SK-N-SH (cell line): Measurements from ENCODE around the gene LRRC10. TPM values are rescaled to one million over a fixed set of nuclear protein-coding genes. Genes with fewer than 3 reads are reported as not detected.

Experiments used
- CTCF ChIA-PET: fragments of 300-600, 350-600 bp; formaldehyde crosslinking; extraction: SDS; loops from one replicate; lab custom pipeline; 2021; lab: Yijun Ruan, JAX
- POLR2A ChIA-PET: fragments of 350-600 bp; sonication (Branson Sonifier 250); formaldehyde crosslinking; extraction: SDS; loops from one replicate; lab custom pipeline; 2020; ENCODE audit warnings: antibody characterized with exemption, inconsistent platforms; lab: Yijun Ruan, JAX
- DNase-seq: peaks from one replicate; pipeline ENCODE4 v3.0.0; 2012
- H2AFZ ChIP-seq: fragments of 200-600 bp; sonication (generic); 2 replicates; pipeline ENCODE4 v1.8.1; 2016; ENCODE audit warnings: antibody characterized with exemption, mild to moderate bottlenecking, low read depth
- H3F3A ChIP-seq: fragments of 200-600 bp; sonication (generic); replicated peaks from 2 replicates; pipeline ENCODE3; 2016; ENCODE audit warnings: antibody characterized with exemption, mild to moderate bottlenecking; ENCODE audit not compliant: insufficient read depth
- H3K27ac ChIP-seq, 2 experiments: fragments of 200-500 bp in 1 of 2; fragments of 200-600 bp in 1 of 2; sonication (Bioruptor generic) in 1 of 2; sonication (generic), shearing (Covaris generic) in 1 of 2; 2 replicates each; pipeline versions ENCODE4 v1.5.1 to v1.6.1; 2014 to 2016; ENCODE audit warnings: low read depth in 2 of 2, inconsistent platforms in 1 of 2, low read length in 1 of 2, mild to moderate bottlenecking in 1 of 2, mixed read lengths in 1 of 2
- H3K27me3 ChIP-seq: fragments of 200-600 bp; sonication (generic), shearing (Covaris generic); 2 replicates; pipeline ENCODE4 v1.6.1; 2016; ENCODE audit warnings: mixed run types; ENCODE audit not compliant: insufficient read depth
- H3K36me3 ChIP-seq, 2 experiments: fragments of 200-500 bp in 1 of 2; fragments of 200-600 bp in 1 of 2; sonication (Bioruptor generic) in 1 of 2; sonication (generic) in 1 of 2; replicated peaks in 1 of 2; 2 replicates each; pipeline versions ENCODE3 to v1.5.1; 2014 to 2016; ENCODE audit warnings: low read length in 1 of 2, mild to moderate bottlenecking in 1 of 2; ENCODE audit not compliant: insufficient read depth in 2 of 2, control insufficient read depth in 1 of 2
- H3K4me1 ChIP-seq, 2 experiments: fragments of 200-500 bp in 1 of 2; fragments of 200-600 bp in 1 of 2; sonication (Bioruptor generic) in 1 of 2; sonication (generic), shearing (Covaris generic) in 1 of 2; 2 replicates each; pipeline versions ENCODE4 v1.5.1 to v1.6.1; 2014 to 2016; ENCODE audit warnings: low read depth in 1 of 2, low read length in 1 of 2, mixed run types in 1 of 2; ENCODE audit not compliant: insufficient read depth in 2 of 2, control insufficient read depth in 1 of 2
- H3K4me2 ChIP-seq: fragments of 200-600 bp; sonication (generic), shearing (Covaris generic); 2 replicates; pipeline ENCODE4 v1.6.1; 2017; ENCODE audit warnings: mixed run types
- H3K4me3 ChIP-seq, 2 experiments: fragments of 200-500 bp in 1 of 2; fragments of 200-600 bp in 1 of 2; sonication (Bioruptor generic) in 1 of 2; sonication (generic), shearing (Covaris generic) in 1 of 2; 2 replicates each; pipeline versions ENCODE4 v1.5.1 to v1.8.1; 2014 to 2016; ENCODE audit warnings: low read depth in 2 of 2, inconsistent platforms in 1 of 2, low read length in 1 of 2, mild to moderate bottlenecking in 1 of 2, mixed read lengths in 1 of 2, moderate library complexity in 1 of 2
- H3K79me2 ChIP-seq: fragments of 200-600 bp; sonication (generic); 2 replicates; pipeline ENCODE4 v1.8.1; 2017; ENCODE audit warnings: mild to moderate bottlenecking; ENCODE audit not compliant: insufficient read depth
- H3K9ac ChIP-seq: fragments of 200-600 bp; sonication (generic); 2 replicates; pipeline ENCODE4 v1.6.1; 2017; ENCODE audit warnings: mixed run types
- H3K9me2 ChIP-seq: fragments of 200-600 bp; sonication (generic); 2 replicates; pipeline ENCODE4 v1.6.1; 2017; ENCODE audit warnings: mixed run types
- H3K9me3 ChIP-seq: fragments of 200-600 bp; sonication (generic); 2 replicates; pipeline ENCODE4 v1.6.1; 2017; ENCODE audit warnings: mixed run types, mild to moderate bottlenecking, moderate library complexity
- H4K20me1 ChIP-seq: fragments of 200-600 bp; sonication (generic); 2 replicates; pipeline ENCODE4 v1.6.1; 2017; ENCODE audit warnings: mild to moderate bottlenecking, mixed run types; ENCODE audit not compliant: insufficient read depth
- CHD2 ChIP-seq: fragments of 150-350 bp; IDR thresholded peaks from 2 replicates; pipeline ENCODE4 v1.6.1; 2018; ENCODE audit warnings: low read length; ENCODE audit not compliant: partially characterized antibody
- EP300 ChIP-seq, 2 experiments: IDR thresholded peaks; 2 replicates each; pipeline versions ENCODE4 v1.4.0 to v1.6.1; 2012; ENCODE audit warnings: borderline replicate concordance in 1 of 2, low read depth in 1 of 2, low read length in 1 of 2
- EZH2phosphoT487 ChIP-seq: fragments of 200-600 bp; sonication (generic); IDR thresholded peaks from 2 replicates; pipeline ENCODE4 v1.6.1; 2017; ENCODE audit warnings: low read depth, mixed run types, mild to moderate bottlenecking, antibody characterized with exemption, moderate library complexity, borderline replicate concordance
- FOSL2 ChIP-seq: IDR thresholded peaks from 2 replicates; pipeline ENCODE4 v1.4.0; 2012; ENCODE audit warnings: low read depth, mild to moderate bottlenecking, moderate library complexity, borderline replicate concordance
- FOXJ3 ChIP-seq: sonication (generic); formaldehyde crosslinking; IDR thresholded peaks from 2 replicates; pipeline ENCODE4 v1.5.1; 2020; ENCODE audit warnings: mild to moderate bottlenecking, missing genetic modification reagents
- GATA2 ChIP-seq: sonication (generic); formaldehyde crosslinking; IDR thresholded peaks from 2 replicates; pipeline ENCODE4 v1.5.0; 2020; ENCODE audit warnings: mild to moderate bottlenecking, missing genetic modification reagents
- JUND ChIP-seq: IDR thresholded peaks from 2 replicates; pipeline ENCODE4 v1.4.0; 2012
- NRF1 ChIP-seq: IDR thresholded peaks from 2 replicates; pipeline ENCODE4 v1.6.1; 2012; ENCODE audit warnings: low read depth, mild to moderate bottlenecking, low read length
- RCOR1 ChIP-seq: fragments of 150-350 bp; IDR thresholded peaks from 2 replicates; pipeline ENCODE4 v1.6.1; 2017; ENCODE audit warnings: antibody characterized with exemption, low read length
- SIN3A ChIP-seq: IDR thresholded peaks from 2 replicates; pipeline ENCODE4 v1.6.1; 2012; ENCODE audit warnings: low read depth, mild to moderate bottlenecking, low read length, moderate library complexity, borderline replicate concordance
- TCF12 ChIP-seq: IDR thresholded peaks from 2 replicates; pipeline ENCODE4 v1.4.0; 2012
- TEAD4 ChIP-seq: IDR thresholded peaks from 2 replicates; pipeline ENCODE4 v1.4.0; 2012; ENCODE audit warnings: mild to moderate bottlenecking, borderline replicate concordance; ENCODE audit not compliant: insufficient read depth
- WGBS: methylation state at CpG from one replicate; pipeline ENCODE4 v1.1.6; 2017; ENCODE audit warnings: low lambda C conversion rate; 5-methylcytosine and 5-hydroxymethylcytosine counted together
- polyA plus RNA-seq, 3 experiments: library from polyadenylated mRNA; depleted of rRNA; stranded (reverse); fragments of >200 nt; gene quantifications; 2 replicates each; pipeline ENCODE4 v1.2.3, GENCODE V29; 2012
- TF ChIP-seq, protein P1 (sequence below): IDR thresholded peaks from 2 replicates; pipeline ENCODE4; 2012
- TF ChIP-seq, protein P2 (sequence below): IDR thresholded peaks from 2 replicates; pipeline ENCODE4 v1.4.0; 2012; ENCODE audit warnings: low read depth, borderline replicate concordance
- TF ChIP-seq, protein P3 (sequence below): IDR thresholded peaks from 2 replicates; pipeline ENCODE4 v1.6.1; 2012; ENCODE audit warnings: mild to moderate bottlenecking, low read depth, low read length, moderate library complexity
- TF ChIP-seq, protein P4 (sequence below): IDR thresholded peaks from 2 replicates; pipeline ENCODE4 v1.4.0; 2012; ENCODE audit warnings: low read depth, borderline replicate concordance
- TF ChIP-seq, protein P5 (sequence below): fragments of 150-350 bp; IDR thresholded peaks from 2 replicates; pipeline ENCODE4 v1.6.1; 2017; ENCODE audit warnings: antibody characterized with exemption, low read length, low read depth, borderline replicate concordance

The LRRC10 gene
- polyA plus RNA-seq, 1 of the 3 experiments (the other 2 are of a cell fraction) = not detected

DNA sequence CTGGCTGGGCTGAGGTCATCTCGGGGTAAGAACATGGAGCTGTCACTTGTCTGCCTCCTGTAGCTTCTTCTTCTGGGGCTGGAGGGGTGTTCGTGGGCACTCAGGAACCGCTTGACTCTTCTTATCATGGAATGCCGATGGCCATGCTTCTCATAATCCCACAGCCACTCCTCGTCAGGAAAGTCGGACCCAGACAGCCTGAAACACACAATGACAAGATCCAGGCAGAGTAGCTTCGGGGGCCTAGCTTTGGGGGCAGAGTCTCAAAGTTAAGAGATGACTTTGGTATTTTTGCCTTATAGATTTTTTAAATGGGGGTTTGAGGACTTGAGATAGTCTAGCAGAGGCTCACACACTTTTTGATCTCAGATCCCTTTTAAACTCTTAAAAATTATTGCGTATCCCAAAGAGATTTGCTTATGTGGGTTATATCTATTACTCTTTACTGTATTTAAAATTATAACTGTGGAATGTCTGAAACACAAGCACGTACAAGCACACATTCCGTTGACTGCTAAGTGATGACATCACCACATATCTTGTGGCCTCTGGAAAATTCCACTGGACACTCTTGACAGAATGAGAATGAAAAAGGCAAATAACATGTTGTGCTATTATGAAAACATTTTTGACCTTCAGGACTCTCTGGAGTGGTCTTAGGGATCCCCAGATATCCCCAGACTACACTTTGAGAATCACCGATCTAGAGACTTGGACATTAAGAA lies 45.1 kb upstream of the LRRC10 start:
- no peaks in the 10 kb centered on the region for H3K9me2 ChIP-seq
- TF ChIP-seq TEAD4 = peak; percentile 57; the same call in 1 of the 2 replicates
- TF ChIP-seq EZH2phosphoT487 = no peak
- TF ChIP-seq FOXJ3 (CRISPR knock-in tag) = no peak
- peak; percentile 49; the same call in 1 of the 2 replicates for TF ChIP-seq FOSL2
- TF ChIP-seq, protein P1, sequence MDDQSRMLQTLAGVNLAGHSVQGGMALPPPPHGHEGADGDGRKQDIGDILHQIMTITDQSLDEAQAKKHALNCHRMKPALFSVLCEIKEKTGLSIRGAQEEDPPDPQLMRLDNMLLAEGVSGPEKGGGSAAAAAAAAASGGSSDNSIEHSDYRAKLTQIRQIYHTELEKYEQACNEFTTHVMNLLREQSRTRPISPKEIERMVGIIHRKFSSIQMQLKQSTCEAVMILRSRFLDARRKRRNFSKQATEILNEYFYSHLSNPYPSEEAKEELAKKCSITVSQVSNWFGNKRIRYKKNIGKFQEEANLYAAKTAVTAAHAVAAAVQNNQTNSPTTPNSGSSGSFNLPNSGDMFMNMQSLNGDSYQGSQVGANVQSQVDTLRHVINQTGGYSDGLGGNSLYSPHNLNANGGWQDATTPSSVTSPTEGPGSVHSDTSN = peak; percentile 51; the same call in 1 of the 2 replicates
- TF ChIP-seq JUND = peak; percentile 64
- peak in 1 of 2 experiments; percentile 40; a peak in 1 of 4 replicates for TF ChIP-seq EP300 (IDR thresholded peaks at IDR 0.05; ENCODE audit: borderline replicate concordance in 1 of 2, low read depth in 1 of 2, low read length in 1 of 2)
- peak; percentile 34 for TF ChIP-seq TCF12
- no peaks in the 10 kb centered on the region for H3K36me3 ChIP-seq
- no peak overlapping the region; the same call in 1 of the 2 replicates for H3K4me2 ChIP-seq
- POLR2A ChIA-PET = no interaction called here
- peak overlapping the region; percentile 28; the same call in 1 of the 2 replicates for H2AFZ ChIP-seq
- H3K27me3 ChIP-seq = no peaks in the 10 kb centered on the region
- no peaks in the 10 kb centered on the region for H4K20me1 ChIP-seq
- 64% methylated on average over 11 of the region's 11 CpGs for WGBS
- H3K27ac ChIP-seq = peak overlapping the region; percentile 59 to 60; a peak in 3 of 4 replicates
- peaks cover 4% of the 10 kb centered on the region for H3F3A ChIP-seq
- no peak overlapping the region for H3K4me3 ChIP-seq
- no peak for DNase-seq
- H3K9me3 ChIP-seq = no peaks in the 10 kb centered on the region
- peaks cover 0 to 9% of the 10 kb centered on the region in 2 experiments; a peak in 1 of 4 replicates for H3K4me1 ChIP-seq
- H3K9ac ChIP-seq = no peak overlapping the region
- CTCF ChIA-PET = interaction anchor here (0.6 to 1.2 kb wide), 2 partner anchors 38 to 185 kb away, joined by 3 read pairs; no protein-coding TSS in a partner anchor
- H3K79me2 ChIP-seq = no peaks in the 10 kb centered on the region

DNA sequence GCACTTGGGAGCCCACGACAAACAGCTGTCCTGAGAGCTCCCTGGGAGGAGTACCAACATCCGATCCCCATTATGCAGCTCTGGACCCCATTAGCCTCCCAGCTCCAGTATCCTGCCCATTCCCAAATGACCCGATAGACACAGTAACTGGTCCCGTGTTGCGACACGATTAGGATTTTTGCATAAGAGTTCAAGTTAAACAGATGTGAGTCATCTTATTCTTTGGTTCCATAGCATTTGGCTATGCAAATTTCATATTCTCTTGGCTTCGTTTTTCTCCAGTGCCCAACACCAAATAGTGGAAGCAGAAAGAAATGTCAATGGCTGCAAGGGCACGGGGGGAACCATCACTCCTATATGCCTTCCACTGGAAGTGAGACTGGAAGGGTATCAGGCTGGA lies 43.0 kb upstream of the LRRC10 start:
- no peak for DNase-seq
- no peak overlapping the region for H3K4me2 ChIP-seq
- peaks cover 4% of the 10 kb centered on the region for H3F3A ChIP-seq
- no peaks in the 10 kb centered on the region for H3K36me3 ChIP-seq
- WGBS = 78% methylated on average over 8 of the region's 8 CpGs
- H3K9ac ChIP-seq = no peak overlapping the region
- H3K27me3 ChIP-seq = no peaks in the 10 kb centered on the region
- no peaks in the 10 kb centered on the region for H4K20me1 ChIP-seq
- ChIA-PET POLR2A (no interaction called here), CTCF (interaction anchor here (6.4 kb wide), 1 partner anchor 14 kb away, joined by 46 read pairs; no protein-coding TSS in a partner anchor)
- no peak overlapping the region for H2AFZ ChIP-seq
- H3K9me2 ChIP-seq = no peaks in the 10 kb centered on the region
- H3K27ac ChIP-seq = no peak overlapping the region
- H3K9me3 ChIP-seq = no peaks in the 10 kb centered on the region
- H3K4me3 ChIP-seq = no peak overlapping the region
- peaks cover 0 to 9% of the 10 kb centered on the region in 2 experiments; a peak in 1 of 4 replicates for H3K4me1 ChIP-seq
- H3K79me2 ChIP-seq = no peaks in the 10 kb centered on the region
- TF ChIP-seq, protein P2, sequence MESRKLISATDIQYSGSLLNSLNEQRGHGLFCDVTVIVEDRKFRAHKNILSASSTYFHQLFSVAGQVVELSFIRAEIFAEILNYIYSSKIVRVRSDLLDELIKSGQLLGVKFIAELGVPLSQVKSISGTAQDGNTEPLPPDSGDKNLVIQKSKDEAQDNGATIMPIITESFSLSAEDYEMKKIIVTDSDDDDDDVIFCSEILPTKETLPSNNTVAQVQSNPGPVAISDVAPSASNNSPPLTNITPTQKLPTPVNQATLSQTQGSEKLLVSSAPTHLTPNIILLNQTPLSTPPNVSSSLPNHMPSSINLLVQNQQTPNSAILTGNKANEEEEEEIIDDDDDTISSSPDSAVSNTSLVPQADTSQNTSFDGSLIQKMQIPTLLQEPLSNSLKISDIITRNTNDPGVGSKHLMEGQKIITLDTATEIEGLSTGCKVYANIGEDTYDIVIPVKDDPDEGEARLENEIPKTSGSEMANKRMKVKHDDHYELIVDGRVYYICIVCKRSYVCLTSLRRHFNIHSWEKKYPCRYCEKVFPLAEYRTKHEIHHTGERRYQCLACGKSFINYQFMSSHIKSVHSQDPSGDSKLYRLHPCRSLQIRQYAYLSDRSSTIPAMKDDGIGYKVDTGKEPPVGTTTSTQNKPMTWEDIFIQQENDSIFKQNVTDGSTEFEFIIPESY = no peak
- TF ChIP-seq, protein P3, sequence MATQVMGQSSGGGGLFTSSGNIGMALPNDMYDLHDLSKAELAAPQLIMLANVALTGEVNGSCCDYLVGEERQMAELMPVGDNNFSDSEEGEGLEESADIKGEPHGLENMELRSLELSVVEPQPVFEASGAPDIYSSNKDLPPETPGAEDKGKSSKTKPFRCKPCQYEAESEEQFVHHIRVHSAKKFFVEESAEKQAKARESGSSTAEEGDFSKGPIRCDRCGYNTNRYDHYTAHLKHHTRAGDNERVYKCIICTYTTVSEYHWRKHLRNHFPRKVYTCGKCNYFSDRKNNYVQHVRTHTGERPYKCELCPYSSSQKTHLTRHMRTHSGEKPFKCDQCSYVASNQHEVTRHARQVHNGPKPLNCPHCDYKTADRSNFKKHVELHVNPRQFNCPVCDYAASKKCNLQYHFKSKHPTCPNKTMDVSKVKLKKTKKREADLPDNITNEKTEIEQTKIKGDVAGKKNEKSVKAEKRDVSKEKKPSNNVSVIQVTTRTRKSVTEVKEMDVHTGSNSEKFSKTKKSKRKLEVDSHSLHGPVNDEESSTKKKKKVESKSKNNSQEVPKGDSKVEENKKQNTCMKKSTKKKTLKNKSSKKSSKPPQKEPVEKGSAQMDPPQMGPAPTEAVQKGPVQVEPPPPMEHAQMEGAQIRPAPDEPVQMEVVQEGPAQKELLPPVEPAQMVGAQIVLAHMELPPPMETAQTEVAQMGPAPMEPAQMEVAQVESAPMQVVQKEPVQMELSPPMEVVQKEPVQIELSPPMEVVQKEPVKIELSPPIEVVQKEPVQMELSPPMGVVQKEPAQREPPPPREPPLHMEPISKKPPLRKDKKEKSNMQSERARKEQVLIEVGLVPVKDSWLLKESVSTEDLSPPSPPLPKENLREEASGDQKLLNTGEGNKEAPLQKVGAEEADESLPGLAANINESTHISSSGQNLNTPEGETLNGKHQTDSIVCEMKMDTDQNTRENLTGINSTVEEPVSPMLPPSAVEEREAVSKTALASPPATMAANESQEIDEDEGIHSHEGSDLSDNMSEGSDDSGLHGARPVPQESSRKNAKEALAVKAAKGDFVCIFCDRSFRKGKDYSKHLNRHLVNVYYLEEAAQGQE = no peak
- TF ChIP-seq GATA2 = no peak
- no peak for TF ChIP-seq FOXJ3 (CRISPR knock-in tag)
- TF ChIP-seq, protein P4, sequence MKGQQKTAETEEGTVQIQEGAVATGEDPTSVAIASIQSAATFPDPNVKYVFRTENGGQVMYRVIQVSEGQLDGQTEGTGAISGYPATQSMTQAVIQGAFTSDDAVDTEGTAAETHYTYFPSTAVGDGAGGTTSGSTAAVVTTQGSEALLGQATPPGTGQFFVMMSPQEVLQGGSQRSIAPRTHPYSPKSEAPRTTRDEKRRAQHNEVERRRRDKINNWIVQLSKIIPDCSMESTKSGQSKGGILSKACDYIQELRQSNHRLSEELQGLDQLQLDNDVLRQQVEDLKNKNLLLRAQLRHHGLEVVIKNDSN = no peak
- no peak for TF ChIP-seq SIN3A
- TF ChIP-seq, protein P5, sequence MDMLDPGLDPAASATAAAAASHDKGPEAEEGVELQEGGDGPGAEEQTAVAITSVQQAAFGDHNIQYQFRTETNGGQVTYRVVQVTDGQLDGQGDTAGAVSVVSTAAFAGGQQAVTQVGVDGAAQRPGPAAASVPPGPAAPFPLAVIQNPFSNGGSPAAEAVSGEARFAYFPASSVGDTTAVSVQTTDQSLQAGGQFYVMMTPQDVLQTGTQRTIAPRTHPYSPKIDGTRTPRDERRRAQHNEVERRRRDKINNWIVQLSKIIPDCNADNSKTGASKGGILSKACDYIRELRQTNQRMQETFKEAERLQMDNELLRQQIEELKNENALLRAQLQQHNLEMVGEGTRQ = no peak
- no peak for TF ChIP-seq CHD2
- TF ChIP-seq RCOR1 = no peak
- no peak for TF ChIP-seq NRF1
- no peak for TF ChIP-seq EZH2phosphoT487
- no peak for TF ChIP-seq EP300 (IDR thresholded peaks at IDR 0.05; ENCODE audit: borderline replicate concordance in 1 of 2, low read depth in 1 of 2, low read length in 1 of 2)
